ENCODE results near the gene AXIN1.

The AXIN1 gene

GRCh38 chr16:281660-282255 is 70.8 kb downstream of the AXIN1 start:
- no peak for DNase-seq (ENCODE audit: low read depth)
- no peak overlapping the region for H3K4me3 ChIP-seq (ENCODE audit: low read depth, low read length)
- no peak for TF ChIP-seq CTCF (IDR thresholded peaks at IDR 0.05; ENCODE audit: low read depth, low read length, missing control alignments)
- in situ Hi-C loops (cut with HindIII; ENCODE audit: low sequenced_read_pairs), result no loop called here

- in situ Hi-C loops (cut with HindIII; ENCODE audit: low sequenced_read_pairs), result no loop called here
- peak overlapping the region; percentile 21 for H3K4me3 ChIP-seq (ENCODE audit: low read depth, low read length)
- no peak for DNase-seq (ENCODE audit: low read depth)
- no peak for TF ChIP-seq CTCF (IDR thresholded peaks at IDR 0.05; ENCODE audit: low read depth, low read length, missing control alignments)
These were observed 71.4 kb downstream of the AXIN1 start for GRCh38 chr16:280991-281659.

GRCh38 chr16:280552-280951 is 72.0 kb downstream of the AXIN1 start, which contains the start of gene ARHGDIG:
Gene ARHGDIG, plus strand, starts transcription at chr16:280591. Its CDS starts 90 bp downstream, at chr16:280681.
- TF ChIP-seq CTCF (IDR thresholded peaks at IDR 0.05; ENCODE audit: low read depth, low read length, missing control alignments), result no peak
- DNase-seq (ENCODE audit: low read depth), result no peak
- H3K4me3 ChIP-seq (ENCODE audit: low read depth, low read length), result peak within 1 kb of the TSS; percentile 21
- in situ Hi-C loops (cut with HindIII; ENCODE audit: low sequenced_read_pairs), result no loop called here

GRCh38 chr16:280005-280460 is 72.5 kb downstream of the AXIN1 start:
- H3K4me3 ChIP-seq (ENCODE audit: low read depth, low read length), result no peak overlapping the region
- no peak for DNase-seq (ENCODE audit: low read depth)
- TF ChIP-seq CTCF (IDR thresholded peaks at IDR 0.05; ENCODE audit: low read depth, low read length, missing control alignments), result no peak
- in situ Hi-C loops (cut with HindIII; ENCODE audit: low sequenced_read_pairs), result no loop called here

DNA sequence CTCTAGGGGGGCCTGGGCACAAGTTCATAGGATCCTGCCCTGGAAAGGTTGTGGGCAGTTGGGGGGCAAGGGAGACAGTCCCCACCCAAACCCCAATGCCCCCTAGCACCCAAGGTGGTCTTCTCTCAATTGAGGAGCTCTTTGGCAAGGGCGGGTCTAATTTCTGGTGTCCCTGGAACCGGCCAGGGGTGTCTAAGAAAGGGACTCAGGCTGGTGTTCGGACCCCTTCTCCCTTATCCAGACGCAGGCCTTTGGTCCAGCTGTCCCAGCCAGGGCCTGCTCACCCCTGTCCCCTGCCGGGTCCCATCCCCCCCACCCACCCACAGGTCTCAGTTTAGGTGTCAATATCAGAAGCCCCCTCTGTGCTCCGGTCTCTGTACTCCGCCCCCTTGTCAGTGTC is 73.0 kb downstream of the AXIN1 start:
- no peak overlapping the region for H3K4me3 ChIP-seq (ENCODE audit: low read depth, low read length)
- DNase-seq (ENCODE audit: low read depth), result no peak
- in situ Hi-C loops (cut with HindIII; ENCODE audit: low sequenced_read_pairs), result no loop called here
- TF ChIP-seq CTCF (IDR thresholded peaks at IDR 0.05; ENCODE audit: low read depth, low read length, missing control alignments), result no peak

DNA sequence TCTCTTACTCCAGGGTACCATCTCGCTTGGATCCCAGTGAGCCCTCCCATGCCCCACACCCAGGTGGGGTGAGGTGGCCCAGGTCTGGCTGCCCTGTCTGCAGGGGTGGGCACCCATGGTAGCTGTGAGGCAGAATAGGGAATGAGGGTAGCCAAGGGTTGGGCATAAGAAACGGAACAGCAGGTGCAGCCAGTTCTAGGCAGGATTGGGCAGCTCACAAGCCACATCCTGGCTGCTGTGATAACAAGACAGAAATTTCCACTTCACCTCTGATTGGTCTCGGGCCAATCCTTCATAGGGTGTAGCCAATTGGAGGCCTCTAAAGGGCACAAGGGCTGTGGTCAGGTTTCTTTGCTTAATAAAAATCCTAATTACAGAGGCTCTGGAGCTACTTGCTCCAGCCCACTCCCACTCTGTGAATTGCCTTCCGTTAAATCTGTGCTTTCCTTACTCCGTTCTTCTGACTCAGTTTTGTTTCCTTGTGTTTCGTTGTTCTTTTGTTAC is 73.6 kb downstream of the AXIN1 start:
- in situ Hi-C loops (cut with HindIII; ENCODE audit: low sequenced_read_pairs), result no loop called here
- H3K4me3 ChIP-seq (ENCODE audit: low read depth, low read length), result no peak overlapping the region
- TF ChIP-seq CTCF (IDR thresholded peaks at IDR 0.05; ENCODE audit: low read depth, low read length, missing control alignments), result no peak
- DNase-seq (ENCODE audit: low read depth), result no peak

Data from astrocyte of the cerebellum (primary cell).